ENCODE results near the gene PPP1R1A. TPM values are rescaled to one million over a fixed set of nuclear protein-coding genes. Genes with fewer than 3 reads are reported as not detected.
A peak's percentile ranks its signal among the peaks of the same experiment; 100 is the strongest.

PPP1R1A gene
- total and polyA plus RNA-seq, 10 donors = 0.09 to 2.1 (median 0.41) TPM; not detected in 6

GRCh38 chr12:54588890-54589267 lies 420 bp upstream of the PPP1R1A start:
- Histone ChIP-seq H3K27ac (no peak overlapping the region), H3K9me3 (no peaks in the 10 kb centered on the region), H3K36me3 (no peaks in the 10 kb centered on the region), H3K27me3 (replicated peaks in 1 of 7) (peaks cover 0 to 84% (median 28%) of the 10 kb centered on the region in 7 donors), H3K4me1 (peaks cover 0 to 16% (median 9%) of the 10 kb centered on the region in 6 donors), H3K4me3 (peak overlapping the region in 7 of 8 donors; percentile 6 to 63 (median 23))
- DNase-seq = no peak
- intact Hi-C loops (cut with DNase I; ENCODE audit: low total_unique reads) = no loop called here
- TF ChIP-seq CTCF (IDR thresholded peaks at IDR 0.05 in 8 of 11, conservative IDR thresholded peaks at IDR 0.05 in 3 of 11) (no peak), POLR2AphosphoS5 (IDR thresholded peaks at IDR 0.05) (no peak), POLR2A (IDR thresholded peaks at IDR 0.05) (no peak)
- WGBS, 5 donors = 21 to 29% (median 27%) methylated on average over 13 of the region's 13 CpGs

GRCh38 chr12:54587315-54587873 lies 1.1 kb downstream of the PPP1R1A start:
- no peak for TF ChIP-seq CTCF (IDR thresholded peaks at IDR 0.05 in 8 of 11, conservative IDR thresholded peaks at IDR 0.05 in 3 of 11)
- TF ChIP-seq POLR2AphosphoS5 (IDR thresholded peaks at IDR 0.05) = no peak
- no peak for TF ChIP-seq POLR2A (IDR thresholded peaks at IDR 0.05)
- Histone ChIP-seq H3K9me3 (no peaks in the 10 kb centered on the region), H3K36me3 (no peaks in the 10 kb centered on the region), H3K4me1 (peaks cover 0 to 16% (median 9%) of the 10 kb centered on the region in 6 donors), H3K27ac (no peak overlapping the region), H3K4me3 (no peak overlapping the region), H3K27me3 (replicated peaks in 1 of 7) (peaks cover 0 to 85% (median 28%) of the 10 kb centered on the region in 7 donors)
- no peak for DNase-seq
- intact Hi-C loops (cut with DNase I; ENCODE audit: low total_unique reads) = no loop called here
- 67 to 76% (median 69%) methylated on average over 5 of the region's 5 CpGs for WGBS, 5 donors

- peaks cover 0 to 78% (median 28%) of the 10 kb centered on the region in 7 donors for H3K27me3 ChIP-seq (replicated peaks in 1 of 7)
- peaks cover 0 to 16% (median 9%) of the 10 kb centered on the region in 6 donors for H3K4me1 ChIP-seq
- 81 to 96% (median 90%) methylated on average over 2 of the region's 2 CpGs for WGBS, 5 donors
- no peaks in the 10 kb centered on the region for H3K36me3 ChIP-seq
- no peaks in the 10 kb centered on the region for H3K9me3 ChIP-seq
- H3K27ac ChIP-seq = no peak overlapping the region
- TF ChIP-seq POLR2A (IDR thresholded peaks at IDR 0.05) = no peak
- no peak for TF ChIP-seq POLR2AphosphoS5 (IDR thresholded peaks at IDR 0.05)
- no peak for TF ChIP-seq CTCF (IDR thresholded peaks at IDR 0.05 in 8 of 11, conservative IDR thresholded peaks at IDR 0.05 in 3 of 11)
- H3K4me3 ChIP-seq = no peak overlapping the region
- intact Hi-C loops (cut with DNase I; ENCODE audit: low total_unique reads) = no loop called here
- no peak for DNase-seq
These were observed 1.8 kb downstream of the PPP1R1A start for GRCh38 chr12:54586620-54587019.

- DNase-seq = no peak
- Histone ChIP-seq H3K9me3 (no peaks in the 10 kb centered on the region), H3K27ac (no peak overlapping the region), H3K36me3 (no peaks in the 10 kb centered on the region), H3K4me1 (peaks cover 0 to 16% (median 9%) of the 10 kb centered on the region in 6 donors), H3K27me3 (replicated peaks in 1 of 7) (peaks cover 0 to 65% (median 28%) of the 10 kb centered on the region in 7 donors), H3K4me3 (no peak overlapping the region)
- intact Hi-C loops (cut with DNase I; ENCODE audit: low total_unique reads) = no loop called here
- TF ChIP-seq POLR2AphosphoS5 (IDR thresholded peaks at IDR 0.05) (no peak), CTCF (IDR thresholded peaks at IDR 0.05 in 8 of 11, conservative IDR thresholded peaks at IDR 0.05 in 3 of 11) (no peak), POLR2A (IDR thresholded peaks at IDR 0.05) (no peak)
- 69 to 94% (median 82%) methylated on average over 2 of the region's 2 CpGs for WGBS, 5 donors
These were observed 3.2 kb downstream of the PPP1R1A start for GRCh38 chr12:54585243-54585642.
